Embryonic facial prominence (tissue), 1 donor: ENCODE measurements around the gene OR10A4.
"Not testable (repeated sequence)": the region's sequence is repeated elsewhere in the genome, so short reads cannot be mapped to it uniquely, and the experiment has no call there.

Source experiments
- DNase-seq: peaks from one replicate; pipeline ENCODE4 v3.0.0-alpha.2; 2016; ENCODE audit errors: extremely low spot score

The OR10A4 gene

GRCh38 chr11:6876325-6876724, at the start of gene OR10A4:
Gene OR10A4, plus strand, starts transcription at chr11:6876625. Its CDS starts 23 bp downstream, at chr11:6876648.
- DNase-seq, result no peak

GRCh38 chr11:6828103-6828502, 48.3 kb upstream of the OR10A4 start:
- DNase-seq, result no peak

- no peak for DNase-seq
Measured at GRCh38 chr11:6833356-6833755, 43.1 kb upstream of the OR10A4 start.

- DNase-seq, result no peak
Measured at GRCh38 chr11:6834021-6834420, 42.4 kb upstream of the OR10A4 start.

GRCh38 chr11:6841694-6842093, 34.7 kb upstream of the OR10A4 start:
- DNase-seq, result no peak

GRCh38 chr11:6843670-6844069, 32.8 kb upstream of the OR10A4 start:
- DNase-seq, result no peak

GRCh38 chr11:6844356-6844755, 32.1 kb upstream of the OR10A4 start:
- no peak for DNase-seq

GRCh38 chr11:6845383-6845782, 31.0 kb upstream of the OR10A4 start, which contains the start of gene OR10A5:
Gene OR10A5, plus strand, starts transcription at chr11:6845683. Its CDS starts 0 bp downstream, at chr11:6845683.
- no peak for DNase-seq

GRCh38 chr11:6850526-6850925, 25.9 kb upstream of the OR10A4 start:
- DNase-seq, result no peak

- not testable (repeated sequence) for DNase-seq
Measured at GRCh38 chr11:6854801-6855200, 21.6 kb upstream of the OR10A4 start.

- no peak for DNase-seq
Measured at GRCh38 chr11:6855971-6856541, 20.4 kb upstream of the OR10A4 start.

GRCh38 chr11:6856871-6857270, 19.6 kb upstream of the OR10A4 start:
- no peak for DNase-seq

GRCh38 chr11:6862961-6863360, 13.5 kb upstream of the OR10A4 start, which contains the start of gene OR10A2:
Gene OR10A2, plus strand, starts transcription at chr11:6863057. Its CDS starts 6,698 bp downstream, at chr11:6869755.
- DNase-seq, result no peak

- no peak for DNase-seq
Measured at GRCh38 chr11:6864438-6864837, 12.0 kb upstream of the OR10A4 start.

GRCh38 chr11:6871278-6871677, 5.1 kb upstream of the OR10A4 start:
- DNase-seq, result no peak

- no peak for DNase-seq
Measured at GRCh38 chr11:6875761-6876160, 664 bp upstream of the OR10A4 start.

GRCh38 chr11:6876914-6877313, 489 bp downstream of the OR10A4 start:
- DNase-seq, result no peak

- DNase-seq, result no peak
Measured at GRCh38 chr11:6882751-6883150, 6.3 kb downstream of the OR10A4 start.

- DNase-seq, result not testable (repeated sequence)
Measured at GRCh38 chr11:6887711-6888110, 11.3 kb downstream of the OR10A4 start.

- DNase-seq, result no peak
Measured at GRCh38 chr11:6888830-6889229, 12.4 kb downstream of the OR10A4 start.

- no peak for DNase-seq
Measured at GRCh38 chr11:6889835-6890234, 13.4 kb downstream of the OR10A4 start.

GRCh38 chr11:6892400-6892799, 16.0 kb downstream of the OR10A4 start, which contains the start of gene OR2D2:
Gene OR2D2, minus strand, starts transcription at chr11:6892500. Its CDS starts 0 bp downstream, at chr11:6892500.
- no peak for DNase-seq

- no peak for DNase-seq
Measured at GRCh38 chr11:6894097-6894496, 17.7 kb downstream of the OR10A4 start.

GRCh38 chr11:6895010-6895409, 18.6 kb downstream of the OR10A4 start:
- DNase-seq, result no peak
